ENCODE results near the gene FNDC3B.

Gene FNDC3B

DNA sequence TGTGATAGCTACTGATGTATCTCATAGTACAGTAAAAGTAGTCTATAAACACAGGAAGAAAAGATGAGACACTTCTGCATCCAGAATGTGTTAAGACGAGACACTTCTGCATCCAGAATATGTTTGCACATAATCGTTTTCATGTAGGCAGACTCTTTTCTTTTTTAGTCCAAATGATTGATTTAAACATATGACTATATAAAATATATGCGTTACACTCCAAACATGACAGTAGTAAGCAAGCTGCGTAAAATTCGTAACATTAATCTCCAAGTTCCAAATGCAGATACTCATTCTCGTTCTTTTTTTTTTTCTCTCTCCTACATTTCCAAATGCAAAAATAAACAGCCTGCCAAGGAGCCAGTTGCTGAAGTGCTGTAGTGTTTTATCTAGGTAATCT is 82.6 kb downstream of the FNDC3B start:
- no peak for DNase-seq

DNA sequence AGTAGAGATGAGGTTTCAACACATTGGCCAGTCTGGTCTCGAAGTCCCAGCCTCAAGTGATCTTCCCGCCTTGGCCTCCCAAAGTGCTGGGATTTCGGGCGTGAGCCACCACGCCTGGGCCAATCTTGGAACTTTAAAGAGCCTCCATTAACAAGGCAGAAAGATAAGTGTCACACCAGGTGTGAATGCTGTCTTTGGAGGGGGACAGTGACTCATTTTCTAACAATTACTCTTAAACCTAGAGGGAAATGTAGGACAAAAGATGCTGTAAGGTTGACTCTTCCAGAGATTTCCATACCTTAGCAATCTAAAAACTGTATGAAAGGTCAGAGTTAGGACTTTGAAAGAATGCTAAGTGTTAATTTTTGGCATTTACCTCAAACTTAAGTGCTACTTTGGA is 84.9 kb downstream of the FNDC3B start:
- DNase-seq: no peak

DNA sequence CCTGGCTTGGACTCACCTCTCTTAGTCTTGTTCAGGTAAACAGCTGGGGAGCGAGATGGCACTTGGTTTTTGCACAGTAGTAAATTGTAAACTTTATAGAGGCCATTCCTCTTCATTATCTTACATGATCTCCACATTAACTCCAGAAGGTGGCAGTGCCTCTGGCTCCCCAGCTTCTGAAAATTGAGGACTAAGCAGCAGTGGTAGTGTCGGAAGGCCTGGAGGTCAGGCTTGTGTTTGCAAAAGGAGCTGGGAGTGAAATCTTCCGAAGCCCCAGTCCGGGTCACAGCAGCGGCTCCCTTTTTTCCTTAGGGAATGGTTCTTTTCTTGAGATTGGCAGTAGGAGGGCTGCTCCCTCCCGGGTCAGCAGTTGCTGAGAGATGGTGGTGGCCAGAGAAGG is 85.7 kb downstream of the FNDC3B start:
- DNase-seq: no peak

DNA sequence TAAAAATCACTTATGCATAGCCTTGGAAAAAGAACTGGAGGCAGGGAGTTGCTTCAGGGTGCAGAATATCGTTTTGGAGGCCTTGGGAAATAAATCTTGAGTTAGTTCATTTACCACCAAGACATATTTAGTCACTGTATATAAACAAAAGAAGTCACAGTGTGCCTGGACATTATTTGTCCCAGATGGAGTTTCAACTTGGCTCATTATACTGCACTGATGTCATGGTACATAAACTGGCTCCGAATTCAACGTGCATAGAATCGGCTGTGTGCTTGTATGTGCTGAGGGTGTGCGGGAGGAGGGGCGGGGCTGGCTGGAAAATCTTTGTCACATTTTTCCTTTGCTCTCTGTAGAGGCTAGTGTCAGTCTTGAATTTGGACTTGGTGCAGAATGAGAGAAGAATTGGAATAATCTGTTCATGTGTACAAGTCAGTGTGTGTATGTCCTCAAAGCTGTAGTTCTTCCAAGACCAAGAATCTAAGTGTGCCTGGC is 86.6 kb downstream of the FNDC3B start:
- no peak for DNase-seq

DNA sequence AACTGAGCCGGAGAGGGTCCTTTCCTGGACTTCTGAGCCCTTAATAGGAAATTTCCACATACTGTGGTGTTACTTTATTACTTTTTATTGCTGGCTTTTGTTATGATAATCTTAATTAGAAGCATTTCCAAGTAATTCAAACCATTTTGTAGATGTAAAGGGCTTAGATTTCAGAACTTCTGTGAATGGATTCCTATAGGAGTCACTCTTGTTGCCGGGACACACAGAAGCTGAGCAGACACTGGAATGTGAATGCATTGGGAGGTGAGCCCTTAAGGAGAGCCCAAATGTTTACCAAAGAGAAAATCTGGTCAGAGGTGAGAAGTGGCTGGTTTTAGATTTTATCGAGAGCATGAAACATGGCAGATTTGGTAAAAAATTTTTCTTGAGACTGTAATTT is 87.4 kb downstream of the FNDC3B start:
- no peak for DNase-seq

DNA sequence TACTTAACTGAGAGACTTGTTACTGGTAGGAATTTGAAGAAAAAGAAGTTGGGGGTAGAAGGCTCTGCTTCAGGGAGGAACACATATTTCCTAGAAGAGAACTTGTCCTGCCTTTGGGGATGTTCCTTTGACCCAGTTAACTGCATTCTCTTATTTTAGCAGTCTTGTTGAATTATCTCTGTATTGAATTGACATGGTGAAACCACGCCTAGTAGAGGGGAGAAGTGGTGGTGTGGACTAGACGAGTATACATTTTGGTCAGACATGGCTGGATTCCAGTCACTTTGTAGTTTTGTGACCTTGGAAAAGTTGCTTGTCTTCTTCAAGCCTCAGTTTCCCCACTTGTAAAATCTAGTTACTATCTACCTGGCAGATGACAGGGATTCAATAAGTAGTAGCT is 87.8 kb downstream of the FNDC3B start:
- DNase-seq: no peak

DNA sequence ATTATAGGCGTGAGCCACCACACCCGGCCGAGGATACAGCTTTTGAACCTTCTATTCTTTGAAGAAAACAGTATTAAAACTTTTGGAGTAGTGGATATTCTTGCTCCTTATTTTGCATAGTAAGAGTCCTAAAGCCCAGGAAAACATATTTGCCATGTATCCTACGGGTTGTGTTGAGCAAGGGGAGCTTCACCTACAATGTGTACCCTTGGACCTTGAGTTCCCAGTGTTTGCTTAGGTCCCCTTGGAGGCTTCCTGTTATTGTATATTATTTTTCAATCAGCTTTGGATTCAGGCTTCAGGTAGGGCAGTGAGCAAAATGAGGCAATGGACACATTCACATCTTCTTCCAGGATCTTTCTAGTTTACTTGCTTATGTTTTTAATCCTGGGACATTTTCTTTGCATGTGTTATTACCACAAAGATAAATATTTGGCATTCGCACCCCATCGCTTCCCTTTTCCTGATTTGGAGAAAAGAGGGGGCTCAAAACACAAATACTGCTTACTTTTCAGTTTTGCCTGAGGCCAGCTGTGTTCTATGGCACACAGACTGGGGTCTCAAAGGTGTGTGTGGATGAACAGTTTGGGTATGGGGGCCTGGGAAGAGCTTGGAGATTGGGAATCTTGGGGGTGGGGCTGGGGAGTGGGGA is 88.7 kb downstream of the FNDC3B start:
- DNase-seq: no peak

DNA sequence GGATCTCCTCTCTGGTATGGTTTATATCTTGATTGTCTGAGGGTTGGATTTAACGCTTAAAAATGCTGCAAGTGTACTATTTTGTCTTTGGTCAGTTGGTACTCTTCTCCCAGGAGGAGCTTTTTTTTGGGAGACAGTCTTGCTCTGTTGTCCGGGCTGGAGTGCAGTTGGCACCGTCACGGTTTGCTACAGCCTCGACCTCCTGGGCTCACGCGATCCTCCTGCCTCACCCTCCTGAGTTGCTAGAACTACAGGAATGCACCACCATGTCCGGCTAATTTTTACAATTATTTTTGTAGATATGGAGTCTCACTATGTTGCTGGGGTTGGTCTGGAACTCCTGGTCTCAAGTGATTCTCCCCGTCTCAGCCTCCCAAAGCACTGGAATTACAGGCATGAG is 89.5 kb downstream of the FNDC3B start:
- no peak for DNase-seq

DNA sequence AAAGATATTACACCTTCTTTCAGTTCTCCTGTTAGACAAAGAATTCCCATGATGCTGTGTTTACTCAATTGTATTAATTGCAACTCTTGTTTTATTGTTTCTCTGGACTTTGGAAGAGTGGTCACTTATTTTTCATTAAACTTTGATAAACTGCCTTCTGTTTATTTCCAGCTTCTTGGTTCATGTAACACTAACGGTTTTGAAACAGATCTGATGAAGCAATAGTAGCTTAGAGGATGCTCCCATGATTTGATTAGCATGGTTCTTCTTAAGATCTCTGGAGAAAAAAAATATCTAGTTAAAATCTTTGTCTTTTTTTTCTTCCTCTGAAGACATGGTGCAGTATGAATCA is 90.1 kb downstream of the FNDC3B start:
- no peak for DNase-seq

DNA sequence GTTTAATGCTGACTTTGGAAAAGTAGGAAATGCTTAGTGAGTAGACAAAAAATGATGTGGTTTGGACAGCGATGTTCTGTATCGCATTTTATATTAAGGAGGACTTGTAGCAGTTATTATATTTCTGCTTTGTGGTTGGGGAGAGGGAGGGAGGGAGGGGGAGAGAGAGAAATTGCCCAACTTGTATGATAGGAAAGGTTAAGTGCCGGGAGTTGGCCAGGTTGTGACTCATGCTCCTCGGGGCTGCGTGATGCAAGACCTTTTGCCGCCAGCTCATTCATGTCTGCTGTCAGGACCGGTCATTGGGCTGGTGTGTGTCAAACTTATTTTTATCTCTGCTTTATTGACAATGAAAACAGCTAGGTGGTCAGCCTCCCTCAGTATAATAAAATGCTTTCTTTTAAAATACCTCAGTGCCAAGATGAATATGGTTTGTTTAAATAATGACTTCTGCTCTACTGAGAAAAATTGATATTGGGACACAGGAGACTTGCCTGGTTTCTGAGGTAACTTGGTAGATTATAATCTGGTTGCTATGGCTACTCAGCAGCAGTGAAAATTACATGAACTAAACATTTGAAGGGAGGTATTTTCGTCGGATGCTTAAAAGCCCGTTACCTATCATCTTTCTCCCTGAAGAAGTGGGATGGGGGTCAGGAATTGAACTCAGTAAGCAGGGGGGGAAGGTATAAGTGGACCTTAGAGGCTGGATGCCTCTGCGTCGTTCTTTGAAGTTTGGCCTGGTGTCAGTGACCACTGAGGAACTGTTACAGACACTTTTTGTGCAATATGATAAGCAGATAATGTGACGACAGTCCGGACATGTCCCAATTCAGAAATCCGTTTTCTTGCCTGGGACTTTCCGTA is 90.7 kb downstream of the FNDC3B start:
- DNase-seq: peak; percentile 91 to 98

DNA sequence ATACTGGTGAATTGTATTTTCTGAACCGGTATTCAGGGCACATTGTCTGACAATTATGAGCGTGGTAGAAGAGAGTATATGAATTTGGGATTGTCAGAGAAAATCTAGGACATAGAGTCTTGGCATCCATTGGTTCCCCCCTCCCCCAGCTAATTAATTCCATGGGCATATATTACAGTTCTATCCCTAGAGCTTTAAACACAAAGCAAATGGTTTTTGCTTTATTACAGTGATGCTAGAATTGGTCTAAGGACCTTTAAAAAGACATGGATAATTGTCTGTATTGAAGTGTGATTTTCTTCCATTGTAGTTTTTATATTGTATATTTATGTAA is 91.3 kb downstream of the FNDC3B start:
- no peak for DNase-seq

DNA sequence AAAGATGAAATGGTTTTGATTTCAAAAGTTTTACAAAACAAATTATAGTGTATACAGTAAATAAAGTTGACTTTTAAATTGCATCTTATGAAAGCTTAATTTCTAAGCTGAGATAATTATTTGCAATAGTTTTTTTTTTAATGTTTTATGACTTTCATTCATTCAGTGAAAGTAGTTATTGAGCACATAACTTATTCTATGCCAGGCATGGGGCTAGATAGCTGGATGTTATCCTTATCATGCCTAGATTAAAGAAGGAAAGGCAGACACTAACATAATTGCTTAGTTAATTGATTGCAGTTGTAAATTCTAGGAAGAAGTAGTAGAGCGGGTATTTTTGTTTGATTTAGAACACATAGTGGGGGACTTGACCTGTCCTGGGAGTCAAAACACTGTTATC is 92.4 kb downstream of the FNDC3B start:
- DNase-seq: no peak

DNA sequence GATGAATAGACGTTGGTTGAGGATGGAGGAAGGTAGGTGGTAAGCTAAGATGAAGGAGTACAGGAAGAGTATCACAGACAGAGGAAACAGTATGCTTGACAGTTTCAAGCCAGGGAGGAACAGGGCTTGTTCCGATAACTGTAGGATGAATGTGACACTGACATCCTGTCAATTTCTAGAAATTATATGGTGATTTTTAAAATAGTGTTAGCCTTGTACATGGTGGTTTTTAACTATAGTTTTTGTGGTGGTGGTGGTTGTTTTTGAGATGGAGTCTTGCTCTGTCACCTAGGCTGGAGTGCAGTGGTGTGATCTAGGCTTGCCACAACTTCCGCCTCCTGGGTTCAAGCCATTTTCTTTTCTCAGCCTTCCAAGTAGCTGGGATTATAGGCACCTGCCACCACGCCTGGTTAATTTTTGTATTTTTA is 92.8 kb downstream of the FNDC3B start:
- no peak for DNase-seq

DNA sequence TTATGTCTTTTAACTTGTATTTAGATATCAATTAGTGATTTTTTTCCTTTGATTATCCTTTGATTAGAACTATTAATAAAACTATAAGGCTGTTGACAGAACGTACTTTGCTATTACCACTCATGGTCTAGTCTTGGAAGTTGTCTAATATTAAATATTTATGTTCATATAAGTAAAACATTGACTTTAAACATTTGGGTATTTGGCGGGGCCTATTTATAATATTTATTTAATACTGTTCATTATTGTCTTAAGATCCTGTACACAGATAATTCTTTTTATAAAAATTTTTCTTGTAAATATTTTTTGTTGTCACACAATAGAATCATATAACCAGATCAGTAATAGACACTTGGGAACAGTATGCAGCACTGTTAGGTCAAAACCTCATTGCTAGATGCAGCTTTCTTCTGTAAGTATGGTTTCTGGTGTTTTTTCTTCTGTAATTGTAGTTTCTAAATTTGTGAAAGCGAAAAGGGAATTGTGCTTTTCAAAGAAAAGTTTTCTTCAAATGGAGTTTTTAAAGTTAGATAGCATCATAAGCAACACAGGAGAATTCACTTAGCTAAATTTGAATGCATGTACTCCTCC is 93.4 kb downstream of the FNDC3B start:
- no peak for DNase-seq

DNA sequence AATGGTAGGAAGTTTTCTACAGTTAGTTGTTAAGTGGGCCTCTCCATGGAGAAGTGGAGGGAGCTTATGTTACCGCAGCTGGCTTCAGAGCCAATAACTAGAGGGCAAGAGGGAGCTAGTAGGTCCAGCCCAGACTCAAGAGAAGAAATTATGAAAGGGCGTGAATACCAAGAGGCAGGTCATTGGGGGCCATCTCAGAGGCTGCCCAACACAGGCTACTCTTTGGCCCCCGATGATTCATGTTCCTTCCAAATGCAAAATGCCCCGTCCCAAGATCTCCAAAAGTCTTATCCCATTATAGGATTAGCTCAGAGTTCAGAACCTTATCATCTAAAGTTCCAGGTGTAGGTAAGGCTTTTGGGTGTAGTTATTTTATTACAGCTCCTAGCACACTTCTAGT is 94.5 kb downstream of the FNDC3B start:
- DNase-seq: no peak

DNA sequence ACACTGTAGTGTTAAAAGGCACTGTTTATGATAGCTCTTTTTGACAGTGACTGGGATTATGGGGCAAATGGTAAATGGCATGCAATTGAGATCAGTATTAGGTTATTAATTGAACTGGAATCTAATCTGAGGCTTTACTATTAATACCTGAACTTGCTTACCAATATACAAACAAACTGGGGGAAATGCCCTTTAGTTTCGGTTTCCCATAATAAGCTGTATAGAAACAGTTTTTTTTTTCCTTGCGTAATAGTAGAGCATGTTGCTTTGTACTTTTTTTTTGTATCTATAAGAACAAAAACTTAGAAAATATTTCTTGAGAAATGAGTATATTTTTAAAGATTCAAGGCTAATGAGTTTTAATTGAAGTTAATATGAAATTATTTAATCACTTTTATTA is 95.0 kb downstream of the FNDC3B start:
- DNase-seq: no peak

DNA sequence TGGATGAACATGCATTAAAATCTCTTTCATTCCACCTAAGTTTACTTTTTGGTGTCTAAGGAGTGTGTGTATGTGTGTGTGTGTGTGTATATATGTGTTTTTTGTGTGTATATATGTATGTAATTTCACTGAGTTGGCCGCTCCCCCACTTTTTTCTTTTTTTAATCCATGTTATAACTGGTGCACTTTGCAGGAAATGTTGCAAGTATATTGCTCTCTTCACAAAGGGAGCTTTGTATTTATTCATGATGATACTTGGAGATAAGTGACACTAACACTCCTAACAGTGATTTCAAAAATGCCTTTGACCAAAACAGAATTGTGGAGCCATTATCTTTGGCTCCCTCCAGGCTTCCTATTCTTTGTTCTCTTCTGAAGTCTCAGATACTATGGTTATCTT is 95.8 kb downstream of the FNDC3B start:
- no peak for DNase-seq

DNA sequence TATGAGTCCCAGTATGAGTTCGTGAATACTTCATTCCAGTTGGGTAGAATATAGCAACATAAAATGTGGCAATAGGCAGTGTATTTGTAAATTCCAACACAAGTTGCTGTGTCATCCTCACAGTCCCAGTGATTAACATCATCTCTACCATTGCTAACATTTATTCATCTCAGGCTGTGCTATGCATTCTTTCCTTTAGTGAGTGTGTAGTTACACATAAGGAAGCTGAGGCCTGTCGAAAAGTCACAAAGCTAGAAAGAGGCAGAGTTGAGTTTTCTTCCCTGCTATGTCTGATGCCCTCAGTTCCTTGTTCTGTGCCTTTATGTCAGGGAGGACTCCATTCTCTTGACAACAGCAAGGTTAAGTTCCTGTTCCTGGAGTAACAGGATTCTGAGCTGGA is 96.4 kb downstream of the FNDC3B start:
- no peak for DNase-seq

DNA sequence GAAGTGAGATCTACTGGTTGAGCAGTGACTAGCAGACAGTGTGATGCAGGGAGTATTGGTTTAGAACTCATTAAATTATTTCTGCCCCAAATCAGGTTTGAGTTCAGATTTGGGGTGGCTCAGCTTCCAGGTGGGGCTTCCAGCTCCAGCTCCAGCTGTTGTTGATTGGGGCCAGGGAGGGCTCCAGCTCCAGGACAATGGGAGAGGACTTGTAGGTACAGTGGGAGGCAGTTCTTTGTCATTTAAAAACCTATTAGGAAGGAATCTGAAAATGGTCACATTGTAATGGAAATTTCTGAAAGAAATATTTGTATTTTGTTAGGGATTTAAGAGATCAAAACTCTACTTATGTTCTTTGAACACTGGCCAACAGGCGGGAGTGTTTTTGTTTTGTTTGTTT is 97.0 kb downstream of the FNDC3B start:
- DNase-seq: no peak

DNA sequence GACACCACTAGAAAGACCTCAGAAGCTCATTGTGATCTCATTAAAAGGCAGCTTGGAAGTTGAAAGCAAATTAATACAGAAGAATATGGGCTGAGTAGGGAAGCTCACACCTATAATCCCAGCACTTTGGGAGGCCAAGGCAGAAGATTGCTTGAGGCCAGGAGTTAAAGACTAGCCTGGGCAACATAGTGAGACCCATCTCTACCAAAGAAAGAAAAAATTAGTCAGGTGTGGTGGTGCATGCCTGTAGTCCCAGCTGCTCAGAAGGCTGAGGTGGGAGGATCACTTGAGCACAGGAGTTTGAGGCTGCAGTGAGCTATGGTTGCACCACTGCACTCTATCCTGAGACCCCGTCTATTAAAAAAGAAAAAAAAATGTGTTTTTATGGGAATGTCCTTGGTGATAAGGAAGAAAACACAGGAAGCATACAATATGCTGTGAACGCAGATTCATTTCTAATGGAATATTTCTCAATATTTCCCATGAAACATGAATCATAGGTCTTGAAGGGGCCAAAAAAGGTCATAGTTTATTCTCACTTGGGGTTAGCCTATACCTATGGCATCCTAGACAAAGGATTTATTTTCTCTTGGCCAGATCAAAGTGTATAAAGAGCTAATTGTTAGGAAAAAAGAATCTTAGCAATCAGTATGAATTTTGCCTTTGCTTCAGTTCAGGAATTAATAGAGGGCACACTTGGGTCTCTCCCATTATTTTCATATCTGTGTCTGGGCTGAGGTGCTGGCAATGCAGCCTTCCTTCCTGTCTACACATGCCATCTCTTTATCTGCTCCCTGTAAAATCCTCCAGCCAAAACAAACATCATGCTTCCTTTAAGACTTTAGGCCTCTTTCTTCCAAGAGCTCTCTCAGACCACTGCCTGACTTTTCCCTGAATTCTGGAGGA is 98.2 kb downstream of the FNDC3B start:
- peak in 1 of 2 experiments; percentile 58 for DNase-seq

DNA sequence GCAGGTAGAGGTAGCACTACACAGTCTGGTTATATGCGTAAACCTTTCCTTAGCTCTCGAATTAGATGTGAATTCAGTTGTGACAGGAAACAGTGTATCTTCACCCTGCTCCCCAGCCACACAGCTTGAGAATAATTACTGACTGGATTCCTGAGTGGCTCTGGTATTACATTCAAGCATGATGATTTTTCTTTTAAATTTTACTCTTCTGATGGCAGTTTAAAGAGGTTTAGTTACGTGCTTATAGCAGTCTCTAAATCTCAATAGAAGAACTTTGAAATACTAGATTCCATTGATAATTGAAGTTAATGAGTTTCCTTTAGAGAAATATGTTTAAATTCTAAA is 98.8 kb downstream of the FNDC3B start:
- no peak for DNase-seq

DNA sequence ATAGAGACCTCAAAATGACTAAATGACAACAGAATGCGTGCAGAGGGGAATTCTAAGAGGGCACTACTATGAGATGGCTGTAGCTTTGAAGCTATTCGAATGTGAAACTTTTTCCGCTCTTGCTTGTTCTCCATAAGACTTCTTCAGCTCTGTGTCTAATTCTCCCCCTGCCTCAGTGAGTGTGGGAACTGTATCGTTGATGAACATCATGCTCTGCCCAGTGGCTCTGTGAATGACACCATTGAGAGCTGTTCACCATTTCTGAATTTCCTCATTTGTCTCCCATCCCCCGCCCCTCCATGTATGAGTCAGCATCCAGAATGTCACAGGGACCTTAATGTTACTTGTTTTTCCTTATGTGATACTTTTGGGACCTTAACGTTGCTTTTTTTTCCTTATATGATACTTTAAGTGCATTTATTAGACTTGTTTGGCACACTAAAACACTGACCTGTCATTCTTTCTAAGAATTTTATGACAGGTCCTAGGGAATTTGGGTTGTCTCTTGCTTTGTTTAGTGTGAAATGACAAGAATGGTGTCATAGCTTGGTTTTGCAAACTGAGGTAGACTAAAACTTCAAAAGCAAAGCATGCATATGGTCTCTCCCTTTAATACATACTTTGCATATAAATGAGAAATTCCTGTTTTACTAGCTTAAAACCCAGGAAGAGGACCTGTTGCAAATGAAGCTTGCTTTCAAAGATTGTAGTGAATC is 99.6 kb downstream of the FNDC3B start:
- DNase-seq: peak in 1 of 2 experiments; percentile 55
